Globus pallidus (tissue), 1 donor: ENCODE data around the gene LGSN.
"Not testable (repeated sequence)": the region's sequence is repeated elsewhere in the genome, so short reads cannot be mapped to it uniquely, and the experiment has no call there.

Experiments used
- DNase-seq: peaks from one replicate; pipeline ENCODE4 v3.0.0-alpha.2; 2015; ENCODE audit warnings: low spot score

The LGSN gene, protein sequence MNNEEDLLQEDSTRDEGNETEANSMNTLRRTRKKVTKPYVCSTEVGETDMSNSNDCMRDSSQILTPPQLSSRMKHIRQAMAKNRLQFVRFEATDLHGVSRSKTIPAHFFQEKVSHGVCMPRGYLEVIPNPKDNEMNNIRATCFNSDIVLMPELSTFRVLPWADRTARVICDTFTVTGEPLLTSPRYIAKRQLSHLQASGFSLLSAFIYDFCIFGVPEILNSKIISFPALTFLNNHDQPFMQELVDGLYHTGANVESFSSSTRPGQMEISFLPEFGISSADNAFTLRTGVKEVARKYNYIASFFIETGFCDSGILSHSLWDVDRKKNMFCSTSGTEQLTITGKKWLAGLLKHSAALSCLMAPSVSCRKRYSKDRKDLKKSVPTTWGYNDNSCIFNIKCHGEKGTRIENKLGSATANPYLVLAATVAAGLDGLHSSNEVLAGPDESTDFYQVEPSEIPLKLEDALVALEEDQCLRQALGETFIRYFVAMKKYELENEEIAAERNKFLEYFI

DNA sequence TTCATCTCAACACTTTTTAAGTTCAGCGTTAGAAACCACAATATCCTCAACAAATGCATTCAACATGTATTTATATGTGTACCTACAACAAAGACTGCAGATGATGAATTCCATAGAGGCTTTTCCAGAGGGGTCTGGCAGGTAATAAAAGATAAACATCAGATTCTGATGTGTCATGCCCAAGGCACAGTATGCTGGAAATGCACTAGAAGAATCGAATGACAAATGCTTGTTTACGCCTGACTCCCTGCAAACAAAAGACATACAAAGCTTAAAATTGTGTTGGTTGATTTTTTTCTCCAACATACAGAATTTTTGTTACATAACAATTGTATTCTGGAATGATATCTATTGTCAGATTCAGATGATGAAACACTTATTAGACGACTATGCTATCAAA, at the start of gene LGSN:
Gene LGSN, minus strand, starts transcription at position 45 of the 400 bp plus-strand sequence. Its CDS starts 40 bp downstream, at position 5.
- no peak for DNase-seq

DNA sequence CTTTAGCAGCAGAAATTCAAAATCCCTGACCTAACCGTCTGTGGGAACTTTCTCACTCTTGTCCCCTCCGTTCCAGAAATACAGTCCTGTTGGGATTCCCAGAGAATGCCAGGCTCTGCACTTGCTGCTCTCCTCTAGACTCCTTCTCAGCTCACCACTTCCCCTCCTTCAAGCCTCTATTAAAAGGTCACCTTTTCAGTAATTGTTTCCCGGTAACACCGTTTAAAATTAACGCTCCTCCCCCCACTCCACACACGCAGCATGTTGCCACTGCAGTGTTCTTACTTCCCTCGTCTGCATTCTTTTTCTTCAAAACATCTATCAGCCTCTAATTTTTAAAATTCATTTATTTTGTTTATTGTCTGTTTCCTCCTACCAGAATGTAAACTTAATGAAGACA, 48.6 kb upstream of the LGSN start:
- DNase-seq: no peak

DNA sequence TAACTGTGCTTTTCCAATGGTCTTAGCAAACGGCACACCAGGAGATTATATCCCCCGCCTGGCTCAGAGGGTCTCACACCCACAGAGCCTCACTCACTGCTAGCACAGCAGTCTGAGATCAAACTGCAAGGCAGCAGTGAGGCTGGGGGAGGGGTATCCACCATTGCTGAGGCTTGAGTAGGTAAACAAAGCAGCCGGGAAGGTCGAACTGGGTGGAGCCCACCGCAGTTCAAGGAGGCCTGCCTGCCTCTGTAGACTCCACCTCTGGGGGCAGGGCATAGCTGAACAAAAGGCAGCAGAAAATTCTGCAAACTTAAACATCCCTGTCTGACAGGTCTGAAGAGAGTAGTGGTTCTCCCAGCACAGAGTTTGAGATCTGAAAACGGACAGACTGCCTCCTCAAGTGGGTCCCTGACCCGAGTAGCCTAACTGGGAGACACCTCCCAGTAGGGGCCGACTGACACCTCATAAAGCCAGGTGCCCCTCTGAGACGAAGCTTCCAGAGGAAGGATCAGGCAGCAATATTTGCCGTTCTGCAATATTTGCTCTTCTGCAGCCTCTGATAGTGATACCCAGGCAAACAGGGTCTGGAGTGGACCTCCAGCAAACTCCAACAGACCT, 42.8 kb upstream of the LGSN start:
- DNase-seq: not testable (repeated sequence)

DNA sequence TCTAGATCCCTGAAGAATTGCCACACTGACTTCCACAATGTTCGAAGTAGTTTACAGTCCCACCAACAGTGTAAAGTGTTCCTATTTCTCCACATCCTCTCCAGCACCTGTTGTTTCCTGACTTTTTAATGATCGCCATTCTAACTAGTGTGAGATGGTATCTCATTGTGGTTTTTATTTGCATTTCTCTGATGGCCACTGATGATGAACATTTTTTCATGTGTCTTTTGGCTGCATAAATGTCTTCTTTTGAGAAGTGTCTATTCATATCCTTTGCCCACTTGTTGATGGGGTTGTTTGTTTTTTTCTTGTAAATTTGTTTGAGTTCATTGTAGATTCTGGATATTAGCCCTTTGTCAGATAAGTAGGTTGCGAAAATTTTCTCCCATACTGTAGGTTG, 37.6 kb upstream of the LGSN start:
- not testable (repeated sequence) for DNase-seq

DNA sequence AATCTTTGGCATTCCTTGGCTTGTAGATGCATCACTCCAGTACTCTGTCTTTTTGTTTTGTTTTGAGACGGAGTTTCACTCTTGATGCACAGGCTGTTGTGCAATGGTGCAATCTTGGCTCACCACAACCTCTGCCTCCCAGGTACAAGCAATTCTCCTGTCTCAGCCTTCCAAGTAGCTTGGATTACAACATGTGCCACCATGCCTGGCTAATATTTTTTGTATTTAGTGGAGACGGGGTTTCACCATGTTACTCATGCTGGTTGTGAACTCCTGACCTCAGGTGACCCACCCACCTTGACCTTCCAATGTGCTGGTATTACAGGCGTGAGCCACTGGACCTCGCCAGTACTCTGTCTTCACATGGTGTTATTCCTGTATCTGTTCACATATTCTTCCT, 35.8 kb upstream of the LGSN start:
- no peak for DNase-seq

DNA sequence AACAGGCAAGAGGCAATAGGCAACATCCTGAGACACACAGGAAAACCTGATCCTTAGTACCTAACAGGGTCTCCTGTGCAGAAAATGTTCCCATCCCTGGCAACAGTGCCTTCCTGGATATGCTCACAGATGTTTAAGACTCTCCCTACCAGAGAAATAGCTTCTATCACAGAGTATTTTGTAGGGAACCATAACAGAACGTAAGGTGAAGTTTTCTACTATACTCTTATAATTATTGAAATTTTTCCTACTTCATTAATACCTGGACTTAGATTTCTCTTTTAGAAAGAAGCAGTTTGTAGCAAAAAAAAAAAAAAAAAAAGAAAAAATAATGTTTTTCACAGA, 33.5 kb upstream of the LGSN start:
- DNase-seq: no peak

DNA sequence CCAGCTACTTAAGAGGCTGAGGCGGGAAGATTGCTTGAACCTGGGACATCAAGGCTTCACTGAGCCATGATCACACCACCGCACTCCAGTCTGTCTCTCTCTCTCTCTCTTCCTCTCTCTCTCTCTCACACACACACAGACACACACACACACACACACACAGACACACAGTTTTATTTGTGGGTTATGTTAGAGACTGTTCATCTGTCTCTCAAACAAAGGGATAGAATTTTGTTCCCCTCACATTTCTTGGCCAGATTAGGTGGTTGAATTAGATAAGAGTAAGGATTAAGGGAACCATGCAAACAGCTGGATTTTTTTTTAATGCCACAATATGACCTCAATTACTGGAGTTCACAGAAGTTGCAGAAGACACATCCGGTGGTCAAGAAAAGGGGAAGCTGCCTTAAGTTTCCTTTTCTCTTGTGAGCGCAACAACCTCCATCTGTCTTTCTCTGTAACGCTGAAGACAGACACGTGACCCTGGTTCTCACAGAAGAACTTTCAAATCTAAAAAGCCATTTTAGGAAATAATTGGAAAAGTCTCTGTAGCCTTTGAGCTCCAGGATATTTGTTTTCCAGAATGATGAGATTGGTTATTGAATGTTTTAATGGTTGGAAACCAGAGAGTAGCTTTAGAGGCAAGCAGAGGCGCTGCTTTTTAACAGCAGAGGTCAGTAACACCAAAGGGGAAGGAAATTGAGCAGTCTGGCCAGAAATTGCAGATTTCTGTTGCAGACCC, 32.9 kb upstream of the LGSN start:
- peak; percentile 43 for DNase-seq

DNA sequence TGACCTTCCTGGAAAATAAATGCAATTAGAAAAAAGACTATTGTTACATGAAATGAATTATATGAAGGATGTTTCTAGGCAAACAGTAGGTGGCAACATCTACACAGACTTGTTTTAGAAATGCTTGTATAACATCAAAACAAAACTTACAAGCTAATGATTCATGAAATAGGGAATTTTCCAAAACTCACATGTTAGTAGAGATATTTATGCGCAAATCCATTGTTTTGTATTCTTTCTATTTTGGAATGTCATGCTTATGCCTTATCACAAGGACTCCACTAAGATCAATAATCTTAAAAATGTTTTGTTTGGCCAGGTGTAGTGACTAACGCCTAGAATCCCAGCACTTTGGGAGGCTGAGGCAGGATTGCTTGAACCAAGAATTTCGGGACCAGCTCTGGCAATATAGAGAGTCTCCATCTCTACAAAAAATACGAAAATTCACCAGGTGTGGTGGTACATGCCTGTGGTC, 32.3 kb upstream of the LGSN start:
- DNase-seq: peak; percentile 26

DNA sequence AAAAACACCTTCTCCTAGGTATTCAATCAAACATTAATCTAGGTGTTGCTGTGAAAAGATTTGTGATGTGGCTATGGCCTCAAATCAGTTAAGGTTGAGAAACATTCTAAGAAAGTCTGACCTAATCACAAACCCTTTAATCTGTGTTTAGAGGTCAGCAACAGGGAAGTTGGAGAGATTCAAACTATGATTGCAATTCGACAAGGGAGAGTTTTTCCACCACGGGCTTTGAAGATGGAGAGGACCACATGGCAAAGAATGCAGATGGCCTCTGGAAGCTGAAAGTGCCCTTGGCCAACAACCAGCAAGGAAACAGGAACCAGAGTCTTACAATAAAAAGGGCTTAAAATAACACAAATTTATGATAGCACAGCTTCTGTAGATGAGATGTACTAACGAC, 29.6 kb upstream of the LGSN start:
- DNase-seq: no peak

DNA sequence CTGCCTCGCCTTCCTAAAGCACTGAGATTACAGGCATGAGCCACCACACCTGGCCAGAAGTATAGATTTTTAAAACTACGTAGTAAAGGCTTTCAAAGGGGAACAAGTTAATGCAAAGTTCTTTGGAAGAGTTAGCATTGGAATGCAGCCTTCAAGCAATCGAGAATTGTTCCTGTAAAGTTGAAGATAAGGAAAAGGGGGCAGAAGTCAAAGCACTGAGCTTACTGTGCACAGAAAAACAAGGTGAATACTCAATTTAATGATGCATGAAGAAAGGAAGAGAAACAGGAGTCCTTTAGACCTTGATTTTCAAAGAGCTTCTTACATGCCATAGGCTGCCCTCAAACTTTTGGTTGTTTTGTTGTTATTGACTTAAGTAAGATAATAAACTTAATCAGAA, 29.1 kb upstream of the LGSN start:
- no peak for DNase-seq

DNA sequence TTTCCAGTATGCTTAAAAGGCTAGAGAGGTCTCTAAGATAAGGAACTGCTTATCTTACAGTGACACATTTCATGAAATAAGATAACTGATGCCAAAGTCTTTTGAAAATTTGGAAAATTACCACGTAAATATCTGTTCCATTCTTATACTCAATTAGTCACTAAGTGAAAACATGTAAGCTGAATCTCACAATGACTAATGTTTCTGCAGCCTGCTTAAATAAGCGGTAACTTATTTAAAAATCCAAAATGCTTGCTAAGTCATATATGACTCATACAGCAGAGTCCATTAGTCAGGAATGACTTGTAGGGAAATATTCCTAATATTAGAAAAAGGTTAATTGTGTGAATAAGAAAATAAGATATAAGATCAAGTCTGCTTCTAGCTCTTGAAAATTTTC, 27.8 kb upstream of the LGSN start:
- no peak for DNase-seq

DNA sequence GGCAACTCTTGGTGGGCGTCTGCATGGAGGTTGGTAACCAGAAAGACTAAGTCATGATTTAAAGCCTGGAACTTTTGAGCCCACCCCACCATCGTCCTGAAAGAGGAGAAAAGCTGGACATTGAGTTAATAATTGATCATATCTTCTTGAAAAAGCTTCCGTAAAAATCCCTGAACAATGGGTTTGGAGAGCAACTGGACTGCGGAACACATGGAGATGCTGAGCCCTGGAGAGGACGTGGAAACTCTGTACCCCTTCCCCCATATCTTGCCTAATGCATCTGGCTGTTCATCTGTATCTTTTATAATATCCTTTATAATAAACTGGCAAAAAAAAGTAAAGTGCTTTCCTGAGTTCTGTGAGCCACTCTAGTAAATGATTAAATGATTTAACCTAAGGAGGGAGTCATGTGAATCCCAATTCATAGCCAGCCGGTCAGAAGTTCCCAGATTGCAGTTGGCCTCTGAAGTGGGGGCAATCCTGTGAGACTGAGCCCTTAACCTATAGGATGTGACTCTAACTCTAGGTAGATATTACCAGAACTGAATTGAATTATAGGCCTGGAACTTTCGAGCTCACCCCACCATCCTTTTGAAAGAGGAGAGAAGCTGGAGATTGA, 26.5 kb upstream of the LGSN start:
- DNase-seq: no peak

DNA sequence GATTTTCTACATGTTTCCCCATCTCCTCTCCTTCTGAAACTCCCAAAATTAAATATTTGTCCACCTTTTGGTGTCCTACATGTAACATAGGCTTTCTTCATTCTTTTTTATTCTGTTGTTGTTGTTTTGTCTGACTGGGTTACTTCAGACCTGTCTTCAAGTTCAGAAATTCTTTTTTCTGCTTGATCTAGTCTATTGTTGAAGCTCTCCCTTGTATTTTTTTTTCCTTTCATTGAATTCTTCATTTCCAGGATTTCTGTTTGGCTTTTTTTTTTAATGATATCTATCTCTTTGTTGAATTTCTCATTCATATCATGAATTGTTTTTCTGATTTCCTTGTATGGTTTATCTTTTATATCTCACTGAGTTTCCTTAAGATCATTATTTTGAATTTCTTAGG, 20.6 kb upstream of the LGSN start:
- no peak for DNase-seq

DNA sequence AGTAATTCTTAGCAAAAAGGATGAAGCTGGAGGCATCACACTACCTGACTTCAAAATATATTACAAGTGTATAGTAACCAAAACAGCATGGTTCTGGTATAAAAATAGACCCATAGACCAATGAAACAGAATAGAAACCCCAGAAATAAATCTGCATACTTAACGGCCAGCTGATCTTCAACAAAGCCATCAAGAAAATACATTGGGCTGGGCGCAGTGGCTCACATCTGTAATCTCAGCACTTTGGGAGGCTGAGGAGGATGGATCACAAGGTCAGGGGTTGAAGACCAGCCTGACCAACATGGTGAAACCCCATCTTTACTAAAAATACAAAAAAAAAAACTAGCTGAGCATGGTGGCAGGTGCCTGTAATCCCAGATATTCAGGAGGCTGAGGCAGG, 14.9 kb upstream of the LGSN start:
- not testable (repeated sequence) for DNase-seq

DNA sequence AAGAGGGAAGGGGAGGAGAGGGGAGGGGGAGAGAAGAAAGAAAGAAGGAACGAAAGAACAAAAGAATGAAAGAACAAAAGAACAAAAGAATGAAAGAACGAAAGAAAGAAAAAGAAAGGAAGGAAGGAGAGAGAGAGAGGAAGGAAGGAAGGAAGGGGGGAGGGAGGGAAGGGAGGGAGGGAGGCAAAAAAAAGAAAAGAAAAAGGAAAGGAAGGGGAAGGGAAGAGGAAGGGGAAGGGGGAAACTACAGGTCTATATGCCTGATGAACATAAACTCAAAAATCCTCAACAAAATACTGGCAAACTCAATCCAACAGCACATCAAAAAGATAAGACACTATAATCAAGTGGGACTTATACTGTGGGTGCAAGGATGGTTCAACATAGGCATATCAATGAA, 13.7 kb upstream of the LGSN start:
- DNase-seq: no peak

DNA sequence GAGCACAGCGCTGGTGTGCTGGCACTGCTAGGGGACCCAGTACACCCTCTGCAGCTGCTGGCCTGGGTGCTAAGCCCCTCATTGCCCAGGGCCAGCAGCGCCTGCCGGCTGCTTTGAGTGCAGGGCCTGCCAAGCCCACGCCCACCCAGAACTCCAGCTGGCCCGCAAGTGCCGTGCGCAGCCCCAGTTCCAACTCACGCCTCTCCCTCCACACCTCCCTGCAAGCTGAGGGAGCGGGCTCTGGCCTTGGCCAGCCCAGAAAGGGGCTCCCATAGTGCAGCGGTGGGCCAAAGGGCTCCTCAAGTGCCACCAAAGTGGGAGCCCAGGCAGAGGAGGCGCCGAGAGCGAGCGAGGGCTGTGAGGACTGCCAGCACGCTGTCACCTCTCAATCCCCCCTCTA, 6.8 kb upstream of the LGSN start:
- DNase-seq: not testable (repeated sequence)

DNA sequence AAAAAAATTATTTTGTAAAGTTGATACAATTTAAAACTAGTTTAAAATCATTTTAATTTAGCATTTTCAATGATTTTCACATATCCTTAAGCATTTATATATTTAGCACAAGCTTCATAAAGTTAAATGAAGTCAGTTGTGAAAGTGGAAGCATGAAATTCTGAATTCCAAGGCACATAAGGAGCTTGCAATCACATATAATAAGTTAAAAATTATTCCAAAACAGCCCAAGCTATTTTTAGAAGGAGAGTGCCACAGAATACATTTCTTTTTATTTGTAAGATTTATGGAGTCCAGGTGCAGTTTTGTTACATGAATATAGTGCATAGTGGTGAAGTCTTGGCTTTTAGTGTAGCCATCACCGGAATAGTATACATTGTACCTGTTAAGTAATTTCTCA, 3.2 kb upstream of the LGSN start:
- DNase-seq: no peak

DNA sequence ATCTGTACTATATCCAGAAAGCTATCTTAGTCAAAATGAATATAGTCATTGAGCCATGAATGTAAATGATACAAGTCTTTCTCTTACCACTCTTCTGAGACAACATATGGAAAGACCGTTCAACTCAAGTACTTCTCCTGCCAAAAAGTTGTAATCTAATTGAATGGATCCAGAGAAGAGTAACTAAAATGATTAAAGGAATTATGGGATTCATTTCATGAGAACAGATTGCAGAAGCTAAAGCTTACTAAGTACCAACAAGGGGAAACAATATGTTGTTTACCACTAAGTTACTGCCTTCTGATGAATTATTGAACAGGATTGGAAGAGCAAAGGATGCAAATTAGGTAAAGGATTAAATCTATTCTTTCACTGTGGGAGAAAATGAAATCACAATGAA, 2.0 kb upstream of the LGSN start:
- DNase-seq: no peak

DNA sequence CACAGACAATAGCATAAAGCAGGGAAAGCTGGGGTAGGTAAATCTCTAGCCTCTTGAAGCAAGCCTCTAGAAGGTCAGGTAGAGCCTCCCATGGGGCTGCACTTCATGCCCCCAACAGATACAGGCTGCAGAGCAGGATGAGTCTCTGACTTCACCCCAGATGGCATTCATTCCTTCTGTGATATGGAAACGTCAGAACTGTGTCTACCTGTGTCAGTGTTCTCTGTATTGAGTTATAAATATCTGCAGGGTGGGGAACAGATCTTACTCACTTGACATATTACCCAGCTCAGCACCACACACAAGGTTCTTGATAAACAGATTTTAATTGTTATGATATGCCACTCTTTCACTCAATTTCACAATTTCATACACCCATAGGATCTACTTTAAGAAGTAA, 2.1 kb downstream of the LGSN start:
- DNase-seq: no peak

DNA sequence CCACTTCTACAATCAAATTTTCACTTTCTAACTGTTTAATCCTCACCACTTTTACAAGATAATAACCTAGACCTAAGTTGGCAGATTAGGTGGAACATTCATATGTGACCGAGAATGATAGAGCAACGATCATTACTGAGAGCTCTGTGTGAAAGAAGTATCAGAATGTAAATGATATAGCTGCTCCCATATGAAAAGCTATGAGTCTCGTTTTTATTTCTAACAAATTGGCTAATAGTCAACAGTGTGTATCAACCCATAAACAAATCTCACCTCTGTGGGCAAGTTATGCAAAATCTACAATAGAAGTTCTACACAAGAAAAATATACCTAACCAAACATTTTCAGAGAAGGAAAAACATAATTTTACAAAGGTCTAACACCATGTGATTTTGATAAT, 3.7 kb downstream of the LGSN start:
- DNase-seq: no peak

DNA sequence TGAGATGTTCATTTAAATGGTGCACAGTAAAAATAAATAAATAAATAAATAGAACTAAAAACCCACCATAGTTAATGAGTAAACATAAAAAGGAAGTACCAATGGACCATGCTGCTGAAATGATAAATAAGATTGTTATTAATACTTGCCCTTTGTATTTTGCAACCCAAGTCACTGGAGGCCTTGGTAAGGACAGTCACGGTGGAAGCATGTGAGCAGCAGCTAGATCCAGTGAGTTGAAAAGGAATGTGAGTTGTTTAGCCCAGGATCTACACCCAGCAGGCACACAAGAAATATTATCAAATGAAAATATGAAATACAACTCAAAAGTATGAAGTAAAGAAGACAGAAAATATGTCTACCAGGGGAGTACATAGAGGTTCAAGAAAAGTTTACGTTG, 6.7 kb downstream of the LGSN start:
- DNase-seq: no peak

DNA sequence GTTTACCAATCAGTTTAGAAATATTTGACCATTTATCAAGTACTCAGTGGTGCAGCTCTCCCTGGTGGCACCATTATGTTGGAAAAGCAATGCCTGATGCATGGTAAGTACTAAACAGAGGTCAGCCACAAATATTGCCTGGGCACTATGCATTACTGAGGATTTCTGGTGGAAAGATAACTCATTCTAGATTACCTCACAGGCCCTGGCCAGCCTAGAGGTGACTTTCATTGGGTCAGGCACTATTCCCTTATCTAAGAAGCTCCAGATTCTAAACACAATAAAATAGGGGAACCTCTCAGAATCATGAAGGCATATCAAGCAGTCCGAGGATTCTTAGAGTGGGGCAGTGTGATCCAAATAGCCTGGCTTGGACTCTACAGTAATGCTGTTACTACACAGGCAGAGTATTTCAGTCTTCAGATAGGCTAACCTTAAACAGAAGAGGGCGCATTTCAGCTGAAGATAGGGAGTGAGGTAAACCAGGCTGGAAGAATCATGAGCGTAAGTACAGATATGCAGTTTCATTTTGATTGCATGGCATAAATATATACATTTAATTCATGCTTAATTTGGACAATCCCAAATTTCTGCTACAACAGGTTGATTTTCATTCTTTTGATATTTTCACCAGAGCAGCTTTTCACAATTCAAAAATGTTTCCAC, 12.1 kb downstream of the LGSN start:
- DNase-seq: peak; percentile 9
